NCI-H2107 treated with DMSO at 0.1 percent for 48 hours (cell line): Measurements from ENCODE around the gene FGGY.
"Not testable (repeated sequence)": the region's sequence is repeated elsewhere in the genome, so short reads cannot be mapped to it uniquely, and the experiment has no call there.

Experiments used
- DNase-seq: peaks from one replicate; lab custom pipeline; 2025; ENCODE audit not compliant: unreplicated experiment; lab: John Stamatoyannopoulos, UW

Gene FGGY

GRCh38 chr1:59565611-59566410 lies 268.9 kb downstream of the FGGY start:
- no peak for DNase-seq

GRCh38 chr1:59568158-59568935 lies 271.5 kb downstream of the FGGY start:
- DNase-seq, result no peak

- no peak for DNase-seq
Observed at GRCh38 chr1:59569198-59569597, 272.3 kb downstream of the FGGY start.

- peak; percentile 96 for DNase-seq
Observed at GRCh38 chr1:59570524-59570923, 273.6 kb downstream of the FGGY start.

- DNase-seq, result no peak
Observed at GRCh38 chr1:59574085-59574484, 277.2 kb downstream of the FGGY start.

GRCh38 chr1:59577774-59578173 lies 280.9 kb downstream of the FGGY start:
- DNase-seq, result no peak

- no peak for DNase-seq
Observed at GRCh38 chr1:59579222-59579621, 282.3 kb downstream of the FGGY start.

GRCh38 chr1:59580257-59580656 lies 283.4 kb downstream of the FGGY start:
- DNase-seq, result no peak

- not testable (repeated sequence) for DNase-seq
Observed at GRCh38 chr1:59592410-59592809, 295.5 kb downstream of the FGGY start.

- DNase-seq, result no peak
Observed at GRCh38 chr1:59592924-59593323, 296.0 kb downstream of the FGGY start.

GRCh38 chr1:59593798-59594790 lies 297.2 kb downstream of the FGGY start:
- DNase-seq, result peak; percentile 78

- no peak for DNase-seq
Observed at GRCh38 chr1:59595774-59596173, 298.9 kb downstream of the FGGY start.

GRCh38 chr1:59596432-59596831 lies 299.5 kb downstream of the FGGY start:
- no peak for DNase-seq

GRCh38 chr1:59596956-59597355 lies 300.1 kb downstream of the FGGY start:
- DNase-seq, result no peak

GRCh38 chr1:59597420-59598119 lies 300.7 kb downstream of the FGGY start:
- no peak for DNase-seq

- no peak for DNase-seq
Observed at GRCh38 chr1:59598120-59598440, 301.2 kb downstream of the FGGY start.

- DNase-seq, result no peak
Observed at GRCh38 chr1:59601041-59601441, 304.1 kb downstream of the FGGY start.

- no peak for DNase-seq
Observed at GRCh38 chr1:59601811-59602210, 304.9 kb downstream of the FGGY start.

GRCh38 chr1:59604191-59604590 lies 307.3 kb downstream of the FGGY start:
- DNase-seq, result no peak

GRCh38 chr1:59605184-59605583 lies 308.3 kb downstream of the FGGY start:
- no peak for DNase-seq

GRCh38 chr1:59605761-59606160 lies 308.9 kb downstream of the FGGY start:
- no peak for DNase-seq
